Right forelimb (tissue), 1 donor: ENCODE results near the gene NTMT1.

Source experiments
- DNase-seq: peaks from one replicate; pipeline ENCODE4 v3.0.0-alpha.2; 2018

The NTMT1 gene

DNA sequence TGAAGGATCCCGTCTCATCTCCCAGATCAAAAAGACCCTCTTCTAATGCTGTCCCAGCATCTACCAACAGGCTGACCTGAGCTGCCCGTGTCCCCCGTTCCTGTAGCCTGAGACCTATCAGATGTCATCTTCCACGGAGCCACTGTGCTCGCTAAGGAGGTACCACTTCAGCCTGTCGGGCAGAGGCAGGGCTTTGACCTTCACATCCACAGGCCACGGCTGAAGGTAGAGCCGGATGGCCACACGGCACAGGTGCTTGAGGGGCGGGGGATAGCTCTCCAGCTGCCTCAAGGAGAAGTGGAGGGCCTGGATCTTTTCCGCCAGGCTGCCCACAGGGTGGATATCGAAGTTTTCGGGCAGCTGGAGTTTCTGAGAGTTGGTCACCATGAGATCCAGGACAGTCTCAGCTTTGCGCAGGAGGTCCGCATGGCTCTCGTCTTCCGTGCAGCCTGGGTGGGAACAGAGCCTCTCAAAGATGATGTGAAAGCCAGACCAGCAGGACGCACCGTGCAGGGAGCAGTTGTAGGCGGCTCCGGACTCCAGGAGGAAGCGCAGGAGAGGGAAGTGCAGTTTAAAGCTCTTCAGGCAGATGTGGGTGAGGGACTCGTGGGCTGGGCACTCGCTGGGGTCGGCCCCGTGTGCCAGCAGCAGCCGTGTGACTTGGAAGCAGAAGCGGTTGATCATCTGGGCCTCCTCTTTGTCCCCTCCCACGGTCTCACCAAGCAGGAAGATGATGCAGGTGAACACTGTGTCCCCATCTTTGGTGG is 11.9 kb downstream of the NTMT1 start:
- no peak for DNase-seq

DNA sequence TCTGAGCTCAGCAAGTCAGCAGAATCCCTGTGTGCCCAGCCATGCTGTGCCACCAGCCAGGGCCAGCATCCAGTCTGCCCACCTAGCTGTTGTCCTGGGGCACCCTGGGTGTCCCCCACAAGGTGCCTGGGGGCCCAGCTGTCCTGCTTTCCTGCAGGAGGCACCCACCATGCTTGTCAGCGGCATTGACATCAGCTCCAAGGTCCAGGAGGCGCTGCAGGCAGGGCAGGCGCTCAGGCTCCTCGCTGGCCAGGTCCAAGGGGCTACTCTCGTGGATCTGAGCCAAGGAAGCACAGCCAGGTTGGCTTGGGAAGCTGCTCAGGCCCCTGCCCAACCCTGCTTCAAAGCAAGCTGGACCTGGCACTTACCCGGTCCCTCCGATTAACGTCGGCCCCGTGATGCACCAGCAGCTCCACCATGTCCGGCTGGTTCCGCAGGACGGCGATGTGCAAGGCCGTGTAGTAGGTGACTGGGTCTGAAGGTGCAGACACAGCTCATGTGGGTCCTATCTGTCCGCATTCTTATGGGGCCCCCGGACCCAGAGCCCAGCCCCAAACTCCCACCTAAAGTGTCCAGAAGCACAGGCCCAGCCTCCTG is 13.2 kb downstream of the NTMT1 start:
- DNase-seq: no peak

DNA sequence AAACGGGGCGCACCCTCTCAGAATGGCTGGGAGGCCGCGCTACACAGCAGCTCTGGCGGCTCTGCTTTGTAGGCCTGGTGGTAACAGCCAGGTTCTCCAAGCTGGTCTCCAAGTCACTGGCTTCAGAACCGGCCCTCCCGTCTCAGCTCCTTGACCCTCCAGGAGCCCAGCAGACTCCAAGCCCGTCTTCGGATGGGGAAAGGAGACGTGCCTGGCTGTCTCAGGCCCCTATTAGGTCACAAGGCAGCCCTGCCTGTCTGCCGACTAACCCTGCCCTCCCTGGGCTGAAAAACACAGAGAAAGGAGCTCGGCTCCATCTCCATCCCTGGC is 13.8 kb downstream of the NTMT1 start:
- DNase-seq: no peak

GRCh38 chr9:129640086-129640870 is 14.3 kb downstream of the NTMT1 start:
- DNase-seq: no peak

DNA sequence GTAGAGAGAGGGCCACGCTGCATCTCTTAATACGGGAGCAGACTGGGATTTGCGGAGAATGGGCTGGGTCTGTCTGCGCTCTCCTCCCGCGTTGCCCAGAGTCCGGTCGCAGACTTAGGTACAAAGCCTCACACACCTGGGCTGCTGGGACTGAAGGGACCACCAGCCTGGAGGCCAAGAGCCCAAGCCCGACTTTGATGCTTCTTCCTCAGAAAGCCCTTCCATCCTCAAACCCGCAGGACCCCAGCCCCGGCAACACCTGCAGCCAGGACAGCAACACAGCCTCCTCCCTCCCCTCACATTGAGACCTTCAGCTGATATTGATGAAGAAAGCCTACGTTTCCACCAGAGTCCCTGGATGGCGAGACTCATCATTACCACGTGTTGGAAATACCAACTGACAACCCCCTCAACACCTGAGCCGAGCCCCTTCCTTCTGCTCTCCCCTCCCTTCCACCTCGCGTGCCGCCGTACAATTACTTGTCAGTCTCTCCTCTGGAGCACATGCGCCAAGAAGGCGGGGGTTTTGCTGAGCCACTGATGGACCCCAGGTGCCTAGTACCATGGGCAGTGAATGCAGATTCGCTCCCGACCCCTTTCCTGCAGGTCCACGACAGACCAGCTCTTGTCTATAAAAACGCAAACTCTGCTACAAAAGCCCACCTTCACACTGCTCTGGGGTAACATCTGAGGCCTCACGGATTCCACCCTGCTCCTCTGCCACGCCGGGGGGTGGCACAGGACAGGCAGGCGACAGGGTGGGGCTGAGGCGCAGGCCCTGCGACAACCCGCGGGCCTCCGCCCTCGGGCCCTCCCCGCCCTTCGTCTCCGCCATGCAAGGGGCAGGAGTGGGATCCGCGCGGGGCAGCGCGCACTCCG is 15.1 kb downstream of the NTMT1 start:
- no peak for DNase-seq

GRCh38 chr9:129641750-129642585 is 16.0 kb downstream of the NTMT1 start, which contains the start of gene ASB6:
ASB6 (minus strand) TSS chr9:129642151; CDS start chr9:129641999, 152 bp downstream.
- DNase-seq: peak; percentile 100

DNA sequence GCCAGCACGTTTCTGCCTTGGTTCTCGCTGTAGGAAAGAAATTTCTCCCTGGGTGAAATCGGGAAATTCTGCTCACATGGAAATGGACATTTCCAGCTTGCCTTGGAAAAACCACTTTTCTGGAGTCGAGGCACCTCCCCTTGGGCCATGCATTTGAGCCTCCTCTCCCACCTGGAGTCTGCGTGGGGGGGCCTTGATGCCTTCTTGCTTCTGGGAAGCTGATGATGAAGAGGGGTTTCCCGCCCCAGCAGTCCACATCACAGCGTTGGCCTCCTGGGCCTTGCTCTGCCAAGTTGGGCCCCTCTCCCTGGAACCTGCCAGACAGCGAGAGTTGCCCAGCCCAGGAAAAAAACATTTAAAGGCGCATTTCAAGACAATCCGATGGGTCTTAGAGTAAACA is 17.7 kb downstream of the NTMT1 start:
- DNase-seq: no peak

DNA sequence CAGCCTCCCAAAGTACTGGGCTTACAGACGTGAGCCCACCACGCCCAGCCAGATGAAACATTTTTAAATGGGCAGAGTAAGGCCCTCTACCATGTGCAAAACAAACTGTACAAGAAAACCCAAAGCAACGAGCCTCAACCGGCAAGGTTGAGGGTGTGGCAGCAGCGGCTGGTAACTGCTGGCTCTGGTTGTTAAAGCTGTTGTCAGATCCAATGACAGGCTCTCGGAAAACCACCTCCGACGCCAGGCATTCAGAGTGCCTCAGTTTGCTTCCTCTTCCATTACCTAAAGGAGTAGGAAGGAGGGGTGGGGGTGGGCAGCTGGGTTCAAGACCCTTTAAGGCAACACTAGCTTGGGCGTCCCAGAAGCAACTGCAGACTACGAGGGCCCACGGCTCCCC is 18.4 kb downstream of the NTMT1 start:
- no peak for DNase-seq

DNA sequence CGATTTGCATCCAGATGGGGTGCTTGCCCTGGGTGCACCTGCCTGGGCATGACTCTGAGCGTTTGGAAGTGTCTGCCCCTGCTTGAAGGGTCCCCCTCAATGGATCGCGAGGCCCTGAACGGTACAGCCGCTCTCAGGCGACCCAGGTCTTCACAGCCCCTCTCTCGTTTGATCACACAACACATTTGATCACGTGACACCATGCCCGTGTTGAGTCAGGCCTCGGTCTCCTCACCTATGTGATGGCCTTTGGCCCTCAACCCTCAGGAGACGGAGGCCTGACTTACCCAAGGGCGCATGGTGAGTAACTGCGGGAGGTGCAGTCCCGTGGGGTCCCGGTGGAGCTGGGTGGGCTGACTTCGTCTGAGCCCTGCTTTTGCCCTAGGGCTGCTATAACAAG is 18.9 kb downstream of the NTMT1 start:
- DNase-seq: no peak

GRCh38 chr9:129646252-129646651 is 20.3 kb downstream of the NTMT1 start:
- DNase-seq: no peak

GRCh38 chr9:129646654-129647053 is 20.7 kb downstream of the NTMT1 start:
- no peak for DNase-seq

DNA sequence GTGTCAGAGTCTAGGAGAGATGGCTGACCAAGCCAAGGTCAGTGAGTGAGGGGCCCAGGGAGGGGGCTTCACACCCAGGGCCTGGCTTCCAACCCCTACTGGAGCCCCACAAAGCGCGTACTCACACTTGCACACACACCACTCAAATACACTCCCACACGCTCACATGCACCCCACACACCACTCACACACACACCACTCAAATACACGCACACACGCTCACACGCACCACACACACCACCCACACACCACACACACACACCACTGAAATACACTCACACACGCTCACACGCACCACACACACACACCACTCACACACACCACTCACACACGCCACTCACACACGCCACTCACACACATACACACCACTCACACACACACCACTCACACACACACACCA is 21.7 kb downstream of the NTMT1 start:
- no peak for DNase-seq

GRCh38 chr9:129648092-129648763 is 22.3 kb downstream of the NTMT1 start:
- no peak for DNase-seq

DNA sequence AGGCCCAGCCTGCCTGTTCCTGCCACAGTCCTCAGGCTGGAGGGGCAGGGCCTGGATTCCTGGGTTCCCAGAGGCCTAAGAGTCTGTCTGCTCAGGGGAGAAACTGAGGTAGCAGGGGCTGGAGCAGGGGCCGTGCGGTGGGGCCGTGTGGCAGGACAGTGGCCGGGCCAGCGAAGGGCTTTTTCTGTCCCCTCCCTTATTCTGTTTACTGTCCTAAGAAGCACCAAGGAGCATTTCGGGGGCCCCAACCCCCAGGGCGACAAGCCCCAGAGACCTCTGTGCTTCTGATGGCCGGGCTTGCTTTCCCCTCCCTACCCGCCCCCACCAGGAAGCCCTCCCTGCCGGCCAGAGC is 22.8 kb downstream of the NTMT1 start:
- DNase-seq: no peak

- DNase-seq: no peak
Measured at GRCh38 chr9:129649726-129650679, 24.0 kb downstream of the NTMT1 start.

GRCh38 chr9:129650680-129651235 is 24.8 kb downstream of the NTMT1 start:
- no peak for DNase-seq

- no peak for DNase-seq
Measured at GRCh38 chr9:129653823-129654553, 28.0 kb downstream of the NTMT1 start.

GRCh38 chr9:129654554-129655040 is 28.6 kb downstream of the NTMT1 start:
- DNase-seq: no peak

GRCh38 chr9:129655154-129655553 is 29.2 kb downstream of the NTMT1 start:
- DNase-seq: no peak
